Activated B cell treated with CpG ODN at 0.5 μM for 24 hours (primary cell): ENCODE measurements around the gene HDDC2. TPM values are rescaled to one million over a fixed set of nuclear protein-coding genes. Genes with fewer than 3 reads are reported as not detected.

Source experiments
- ATAC-seq: fragments of 200-7000 bp; cut with Tn5 transposase; one replicate; pipeline ENCODE4 v1.10.0; 2021; ENCODE audit warnings: low read depth, mild to moderate bottlenecking, moderate library complexity
- CTCF ChIA-PET: fragments of 350-600 bp; sonication (Branson Sonifier 250); formaldehyde crosslinking; loops from one replicate; lab custom pipeline; 2021; ENCODE audit warnings: antibody characterized with exemption; lab: Charles Lee
- POLR2A ChIA-PET: fragments of 350-600 bp; sonication (Branson Sonifier 250); formaldehyde crosslinking; loops from one replicate; lab custom pipeline; 2021; ENCODE audit warnings: antibody characterized with exemption; lab: Charles Lee
- DNase-seq: peaks from one replicate; pipeline ENCODE4 v3.0.0; 2022
- H3K27ac Mint-ChIP-seq: one replicate; pipeline ENCODE4 v1.8.0; 2020; ENCODE audit warnings: mixed read lengths
- H3K27me3 Mint-ChIP-seq: one replicate; pipeline ENCODE4 v1.8.0; 2021; ENCODE audit warnings: mixed read lengths
- H3K36me3 Mint-ChIP-seq: one replicate; pipeline ENCODE4 v1.8.0; 2021; ENCODE audit warnings: low read depth, mixed read lengths
- H3K4me1 Mint-ChIP-seq: one replicate; pipeline ENCODE4 v1.8.0; 2021; ENCODE audit warnings: mixed read lengths
- H3K4me3 Mint-ChIP-seq: one replicate; pipeline ENCODE4 v1.8.0; 2020; ENCODE audit warnings: mild to moderate bottlenecking, mixed read lengths
- H3K9me3 Mint-ChIP-seq: one replicate; pipeline ENCODE4 v1.8.0; 2020; ENCODE audit warnings: mixed read lengths
- CTCF ChIP-seq: fragments of 200-600 bp; IDR thresholded peaks from one replicate; pipeline ENCODE4 v1.8.0; 2022; ENCODE audit warnings: antibody characterized with exemption, mild to moderate bottlenecking
- intact Hi-C: fragments of 100-400 bp; cut with micrococcal nuclease; formaldehyde crosslinking; loops from one replicate; pipeline ENCODE4 v1.15.1; 2024
- total RNA-seq: library from RNA; stranded (reverse); gene quantifications from 2 replicates; pipeline ENCODE4 v1.2.3, GENCODE V29; 2022

HDDC2 gene
- total RNA-seq, 1 donor from 2014 or later = 55.8 TPM

GRCh38 chr6:125268765-125269164 lies 33.0 kb downstream of the HDDC2 start:
- POLR2A ChIA-PET = no interaction called here
- Mint-ChIP-seq H3K27ac (no peak overlapping the region), H3K4me3 (no peak overlapping the region), H3K4me1 (no peaks in the 10 kb centered on the region), H3K27me3 (no peaks in the 10 kb centered on the region), H3K36me3 (peaks cover 27% of the 10 kb centered on the region), H3K9me3 (no peaks in the 10 kb centered on the region)
- CTCF ChIA-PET = no interaction called here
- intact Hi-C loops = no loop called here
- no peak for ATAC-seq
- DNase-seq = no peak
- no peak for TF ChIP-seq CTCF

- Mint-ChIP-seq H3K4me1 (no peaks in the 10 kb centered on the region), H3K9me3 (no peaks in the 10 kb centered on the region), H3K27me3 (no peaks in the 10 kb centered on the region), H3K4me3 (no peak overlapping the region), H3K27ac (no peak overlapping the region), H3K36me3 (peaks cover 19% of the 10 kb centered on the region)
- CTCF ChIA-PET = no interaction called here
- TF ChIP-seq CTCF = no peak
- intact Hi-C loops = no loop called here
- DNase-seq (no peak), ATAC-seq (no peak)
- POLR2A ChIA-PET = no interaction called here
These were observed 33.8 kb downstream of the HDDC2 start for GRCh38 chr6:125267806-125268523.

GRCh38 chr6:125264476-125264875 lies 37.3 kb downstream of the HDDC2 start:
- TF ChIP-seq CTCF = no peak
- Mint-ChIP-seq H3K27me3 (no peaks in the 10 kb centered on the region), H3K4me3 (no peak overlapping the region), H3K27ac (no peak overlapping the region), H3K9me3 (no peaks in the 10 kb centered on the region), H3K4me1 (no peaks in the 10 kb centered on the region), H3K36me3 (peaks cover 2% of the 10 kb centered on the region)
- intact Hi-C loops = no loop called here
- POLR2A ChIA-PET = no interaction called here
- ATAC-seq = no peak
- CTCF ChIA-PET = no interaction called here
- no peak for DNase-seq

- H3K4me1 Mint-ChIP-seq = no peaks in the 10 kb centered on the region
- no peak for TF ChIP-seq CTCF
- no peak for ATAC-seq
- intact Hi-C loops = no loop called here
- H3K27ac Mint-ChIP-seq = no peak overlapping the region
- no peak overlapping the region for H3K4me3 Mint-ChIP-seq
- H3K36me3 Mint-ChIP-seq = peaks cover 2% of the 10 kb centered on the region
- CTCF ChIA-PET = no interaction called here
- H3K9me3 Mint-ChIP-seq = no peaks in the 10 kb centered on the region
- DNase-seq = no peak
- no peaks in the 10 kb centered on the region for H3K27me3 Mint-ChIP-seq
- POLR2A ChIA-PET = no interaction called here
These were observed 39.5 kb downstream of the HDDC2 start for GRCh38 chr6:125262016-125263013.

GRCh38 chr6:125259354-125259736 lies 42.4 kb downstream of the HDDC2 start:
- H3K27me3 Mint-ChIP-seq = no peaks in the 10 kb centered on the region
- ATAC-seq (no peak), DNase-seq (no peak)
- no peak overlapping the region for H3K4me3 Mint-ChIP-seq
- CTCF ChIA-PET = no interaction called here
- H3K27ac Mint-ChIP-seq = no peak overlapping the region
- intact Hi-C loops = no loop called here
- peaks cover 2% of the 10 kb centered on the region for H3K36me3 Mint-ChIP-seq
- POLR2A ChIA-PET = no interaction called here
- no peak for TF ChIP-seq CTCF
- H3K4me1 Mint-ChIP-seq = no peaks in the 10 kb centered on the region
- no peaks in the 10 kb centered on the region for H3K9me3 Mint-ChIP-seq
